NCI-H146 (cell line): ENCODE measurements around the gene UROC1.

Source experiments
- DNase-seq: peaks from one replicate; lab custom pipeline; 2025; lab: John Stamatoyannopoulos, UW

Gene UROC1

DNA sequence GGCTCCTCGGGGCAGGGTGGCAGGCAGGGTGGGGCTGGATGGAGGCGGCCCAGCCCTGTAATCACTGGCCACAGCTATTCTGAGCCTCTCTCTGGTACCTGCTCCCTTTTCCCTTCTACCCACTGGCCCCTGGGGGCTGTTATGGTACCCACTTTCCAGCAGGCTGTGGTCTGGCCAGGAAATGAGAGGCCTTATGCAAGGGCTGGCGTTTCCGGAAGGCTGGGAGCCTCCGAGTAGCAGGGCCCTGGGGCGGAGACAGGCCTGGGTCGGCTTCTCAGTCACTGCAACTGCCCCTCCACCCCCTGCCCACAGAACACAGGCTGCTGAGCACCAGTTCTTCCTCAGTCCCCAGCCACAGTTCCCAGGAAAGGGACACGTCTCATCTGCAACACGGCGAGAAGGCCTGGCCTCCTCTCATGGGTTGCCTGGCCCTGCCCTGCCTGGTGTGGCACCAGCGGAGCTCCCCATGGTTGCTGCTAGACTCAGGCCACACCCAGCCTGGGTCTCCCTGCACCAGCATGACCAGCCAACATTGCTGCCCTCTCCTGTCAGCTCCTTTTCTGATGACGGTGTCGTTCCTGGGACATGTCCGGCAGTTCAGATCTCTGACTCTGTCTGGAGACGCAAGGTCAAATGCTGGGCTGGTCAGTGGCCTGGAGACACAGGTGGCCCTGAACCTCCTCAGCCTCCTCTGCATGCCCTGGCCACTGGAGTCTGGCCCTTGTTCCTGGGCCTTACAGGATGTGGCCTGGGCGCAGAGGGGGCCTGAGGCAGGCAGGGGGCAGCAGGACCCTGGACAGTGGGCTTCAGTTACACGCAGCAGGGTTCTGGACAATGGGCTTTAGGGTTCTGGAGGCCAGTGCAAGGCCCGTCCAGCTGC lies 12.8 kb upstream of the UROC1 start:
- DNase-seq: no peak

DNA sequence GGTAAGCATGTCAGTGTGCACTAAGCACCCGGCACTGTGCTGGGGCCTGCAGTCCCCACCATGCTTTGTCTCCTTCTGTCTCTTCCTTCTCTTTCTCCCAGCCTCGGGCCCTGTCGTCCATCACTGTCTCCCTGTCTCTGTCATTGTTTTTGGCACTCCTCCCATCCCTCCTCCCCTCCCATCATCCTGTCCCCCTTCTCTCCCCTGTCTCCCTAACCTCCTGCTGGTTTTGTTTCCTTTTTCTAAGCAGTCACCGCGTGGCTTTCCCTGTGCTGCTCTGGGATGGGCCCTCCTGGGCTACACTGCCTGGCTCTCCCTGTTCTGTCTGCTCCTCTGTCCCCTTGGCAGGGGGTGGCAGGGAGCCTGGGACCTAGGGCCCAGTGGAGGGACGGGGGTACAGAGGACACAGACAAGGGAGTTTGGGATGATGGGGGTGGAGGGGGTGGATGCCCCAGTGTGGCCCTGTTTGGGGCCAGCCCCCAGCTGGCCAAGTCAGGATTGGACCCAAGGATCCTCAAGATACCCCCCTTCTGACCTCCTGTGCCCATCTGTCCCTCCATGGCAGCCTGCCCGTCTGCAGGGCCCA lies 12.1 kb upstream of the UROC1 start:
- DNase-seq: no peak

DNA sequence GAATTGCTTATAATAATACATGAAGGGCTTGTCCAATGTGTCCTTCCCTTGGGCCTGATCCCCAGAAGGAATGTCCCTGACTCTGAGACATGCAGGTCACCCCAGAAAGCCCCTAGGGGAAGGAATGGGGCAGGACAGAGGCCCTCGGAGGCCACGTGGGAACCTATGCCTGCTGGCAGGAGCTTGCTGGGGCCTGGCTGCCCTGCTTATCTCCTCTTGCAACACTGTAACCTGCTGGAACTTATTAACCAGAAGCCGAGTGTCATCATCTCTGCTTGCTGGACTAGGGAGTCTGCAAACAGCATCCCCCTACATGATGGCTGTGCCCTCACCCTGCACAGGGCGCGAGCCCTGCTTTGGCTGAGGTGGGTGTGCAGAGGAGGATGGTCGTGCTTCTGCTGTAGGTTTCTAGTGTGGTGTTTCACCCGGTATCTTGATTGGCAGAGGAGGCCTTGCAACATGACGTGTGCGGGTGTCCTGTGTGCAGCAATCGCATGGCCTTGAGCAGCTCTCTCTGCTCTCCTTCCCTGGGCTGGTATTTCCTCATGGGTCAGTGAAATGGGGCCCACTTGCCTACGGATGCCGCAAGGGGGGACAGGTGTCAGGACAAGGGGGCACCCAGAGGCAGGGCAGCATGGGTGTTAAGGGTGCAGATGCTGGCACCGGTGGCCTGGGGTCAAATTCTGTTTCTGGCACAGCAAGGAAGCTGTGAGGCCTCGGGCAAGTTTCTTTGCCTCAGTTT lies 11.4 kb upstream of the UROC1 start:
- no peak for DNase-seq

DNA sequence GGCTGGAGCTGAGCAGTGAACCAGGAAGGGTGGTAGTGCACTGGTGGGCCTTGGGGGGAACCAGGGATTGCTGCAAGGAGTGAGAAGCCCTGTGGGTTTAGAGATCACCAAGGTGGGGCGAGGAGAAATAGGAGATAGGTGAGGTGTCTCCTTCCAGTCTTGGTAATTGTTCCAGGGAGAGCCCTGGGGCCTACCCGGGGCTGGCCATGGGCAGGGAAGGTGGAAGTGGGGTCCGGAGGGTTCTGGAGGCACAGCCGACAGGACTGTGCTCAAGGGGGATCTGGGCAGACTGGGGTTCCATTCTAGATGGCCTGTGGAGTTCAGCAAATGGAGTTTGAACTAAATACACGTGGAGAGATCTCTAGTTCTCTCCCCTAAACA lies 10.8 kb upstream of the UROC1 start:
- no peak for DNase-seq

DNA sequence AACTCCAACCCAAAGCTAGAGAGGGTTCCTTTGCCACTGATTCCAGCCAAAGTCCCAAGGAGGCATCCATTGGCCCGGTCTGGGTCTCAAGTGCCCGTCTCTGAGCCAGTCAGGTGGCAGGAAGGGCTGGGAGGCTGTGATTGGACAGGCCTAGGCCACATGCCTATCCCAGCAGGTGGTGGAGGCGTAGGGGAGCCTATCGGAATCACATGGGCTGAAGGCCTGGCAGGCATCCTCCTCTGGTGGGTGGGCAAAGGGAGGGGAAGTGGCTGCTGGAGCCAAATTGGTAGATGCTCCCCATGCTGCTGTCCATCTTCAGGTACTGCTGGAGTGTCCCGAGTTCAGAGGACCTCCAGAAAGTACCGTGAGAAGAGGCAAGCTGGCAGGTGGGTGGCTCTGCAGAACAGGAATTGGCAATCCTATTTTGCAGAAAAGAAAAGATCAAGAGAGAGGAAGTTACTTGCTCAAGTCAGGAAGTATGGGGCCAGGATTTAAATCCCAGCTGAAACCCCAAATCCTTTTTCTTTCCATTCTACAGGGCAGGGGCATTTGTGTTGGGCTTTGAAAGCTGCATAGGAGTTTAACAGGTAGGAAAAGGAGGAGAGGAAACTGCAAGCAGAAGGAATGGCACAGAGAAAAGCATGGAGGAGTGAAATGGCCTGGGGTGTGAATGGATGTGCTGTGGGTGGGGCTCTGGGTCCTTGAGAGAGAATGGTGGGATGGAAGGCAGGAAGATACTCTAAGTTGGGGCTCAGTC lies 10.1 kb upstream of the UROC1 start:
- no peak for DNase-seq

DNA sequence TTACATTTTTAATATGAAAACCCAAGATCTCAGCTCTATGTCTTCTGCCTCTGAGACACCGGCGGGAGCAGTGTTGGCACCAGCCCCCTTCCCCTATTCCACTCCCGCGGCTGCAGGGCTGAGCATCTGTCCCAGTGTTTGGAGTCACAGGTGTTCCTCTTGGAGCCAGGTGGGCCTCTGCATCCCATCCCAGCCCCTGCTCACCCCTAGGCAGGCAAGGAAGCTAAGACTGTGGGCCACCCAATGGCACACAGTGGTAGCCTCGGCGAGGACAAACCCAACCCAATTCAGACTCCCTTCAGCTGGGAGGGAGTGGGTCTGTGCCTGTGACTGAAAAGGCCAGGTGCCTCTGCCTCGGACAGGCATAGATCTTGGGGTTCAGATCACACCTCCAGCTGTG lies 9.4 kb upstream of the UROC1 start:
- no peak for DNase-seq

DNA sequence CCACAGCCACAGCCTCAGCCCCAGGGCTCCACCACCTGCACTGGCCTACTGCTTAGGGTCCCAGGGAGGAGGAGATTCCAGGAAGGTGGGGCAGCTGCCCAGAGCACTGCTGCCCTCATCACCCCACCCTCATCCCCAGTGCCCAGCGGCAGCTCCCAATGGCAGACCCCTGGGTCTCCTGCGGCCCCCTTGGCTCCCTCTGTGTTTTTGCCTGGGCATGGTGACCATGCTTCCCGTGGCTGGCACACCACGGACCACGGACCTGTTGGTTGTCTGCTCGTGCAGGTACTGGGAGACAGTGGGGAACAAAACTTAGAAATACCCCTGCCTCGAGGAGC lies 9.1 kb upstream of the UROC1 start:
- DNase-seq: no peak

DNA sequence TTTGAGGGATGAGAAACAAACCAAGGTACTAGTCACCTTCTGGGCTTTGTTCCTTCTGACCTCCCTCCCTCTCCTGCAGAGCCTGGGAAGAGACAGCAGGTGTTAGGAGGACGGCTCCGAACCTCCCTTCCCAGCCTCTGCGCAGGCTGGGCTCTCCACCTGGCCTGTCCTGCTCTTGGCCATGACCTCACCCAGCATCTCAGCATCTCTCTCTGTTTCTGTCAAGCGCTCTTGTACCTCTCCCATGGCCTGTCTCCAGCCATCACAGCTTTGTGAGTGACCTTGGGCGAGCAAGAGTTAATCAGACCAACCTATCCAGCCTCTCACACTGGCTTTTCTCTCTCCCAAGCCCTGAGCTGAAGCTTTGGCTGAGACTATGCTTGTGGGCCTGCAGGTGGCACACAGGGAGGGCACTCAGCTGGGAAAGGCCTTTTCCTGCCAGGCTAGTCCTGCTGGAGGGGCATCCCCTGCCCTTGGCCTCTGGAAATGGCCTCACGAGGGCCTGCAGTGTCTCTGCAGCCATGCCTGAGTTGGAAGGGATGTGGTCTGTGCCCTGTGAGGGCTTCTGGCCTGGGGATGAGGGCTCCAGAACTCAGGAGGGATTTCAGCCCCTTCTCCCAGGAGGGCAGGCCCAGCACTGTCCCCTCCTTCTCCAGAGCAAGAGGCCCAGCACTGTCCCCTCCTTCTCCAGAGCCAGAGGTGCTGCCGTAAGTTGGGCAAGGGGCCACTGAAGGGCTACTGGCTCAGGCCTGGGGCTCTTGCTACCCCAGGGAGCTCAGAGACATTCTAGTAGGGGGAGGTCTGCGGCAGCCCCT lies 8.5 kb upstream of the UROC1 start:
- no peak for DNase-seq

DNA sequence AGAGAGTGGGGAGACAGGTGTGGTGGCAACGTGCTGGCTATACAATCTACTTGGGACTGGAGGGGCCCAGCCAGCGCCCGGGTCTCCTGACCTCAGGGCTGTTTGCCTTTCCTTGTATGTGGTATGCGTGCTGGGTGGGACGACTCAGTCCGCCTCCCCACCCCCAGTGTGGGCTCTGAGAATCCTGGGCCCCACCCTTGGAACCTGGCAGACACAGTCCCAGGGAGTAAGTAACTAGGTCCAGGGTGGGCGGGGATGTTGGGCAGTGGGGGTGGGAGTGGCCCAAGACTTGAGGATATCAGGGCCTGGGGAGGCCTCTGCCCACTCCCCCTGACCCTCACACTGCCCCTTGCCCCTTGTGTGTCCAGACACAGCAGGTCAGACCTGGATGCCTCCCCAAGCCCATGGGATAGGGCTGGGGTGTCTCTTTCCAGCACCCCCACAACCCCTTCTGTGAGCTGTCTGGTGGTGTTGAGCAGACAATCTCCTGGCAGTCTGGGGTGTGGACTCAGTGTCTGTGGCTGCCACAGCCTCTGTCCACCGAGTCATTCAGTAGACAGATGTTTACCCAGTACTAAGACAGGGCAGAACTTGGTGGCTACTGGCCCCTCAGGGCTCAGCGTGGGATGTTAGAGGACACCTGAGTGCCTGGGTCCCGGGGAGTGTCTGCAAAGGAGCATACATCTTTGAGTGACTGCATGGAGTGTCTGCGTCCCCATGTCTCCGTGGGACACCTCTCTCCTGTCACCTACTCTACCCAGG lies 7.7 kb upstream of the UROC1 start:
- DNase-seq: no peak

DNA sequence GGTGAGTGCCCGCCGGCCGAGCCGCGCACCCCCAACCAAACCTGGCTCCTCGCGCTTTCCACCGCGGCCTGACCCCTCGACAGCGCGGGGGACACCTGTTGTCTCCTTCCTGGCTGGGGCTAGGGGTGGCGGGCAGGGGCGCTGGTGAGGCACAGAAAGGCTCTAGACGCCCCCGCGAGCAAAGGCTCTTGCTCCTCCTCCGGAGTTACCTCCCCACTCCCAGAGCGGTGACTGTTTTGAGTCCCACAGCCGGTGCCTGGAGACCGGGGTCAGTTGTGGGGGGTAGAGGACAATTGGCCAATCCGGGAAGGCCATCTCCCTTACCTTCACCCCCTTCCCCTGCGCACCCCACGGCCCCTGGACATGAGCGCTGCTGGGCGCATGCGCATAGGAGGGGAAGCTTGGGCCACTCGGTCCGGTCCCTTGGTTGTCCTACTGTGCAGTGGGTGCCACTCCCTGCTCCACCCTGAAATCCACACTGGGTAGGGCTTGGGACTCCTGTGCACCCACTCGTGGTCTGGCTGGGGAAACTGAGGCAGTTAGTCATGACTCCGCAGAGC lies 6.9 kb upstream of the UROC1 start:
- DNase-seq: peak; percentile 76

DNA sequence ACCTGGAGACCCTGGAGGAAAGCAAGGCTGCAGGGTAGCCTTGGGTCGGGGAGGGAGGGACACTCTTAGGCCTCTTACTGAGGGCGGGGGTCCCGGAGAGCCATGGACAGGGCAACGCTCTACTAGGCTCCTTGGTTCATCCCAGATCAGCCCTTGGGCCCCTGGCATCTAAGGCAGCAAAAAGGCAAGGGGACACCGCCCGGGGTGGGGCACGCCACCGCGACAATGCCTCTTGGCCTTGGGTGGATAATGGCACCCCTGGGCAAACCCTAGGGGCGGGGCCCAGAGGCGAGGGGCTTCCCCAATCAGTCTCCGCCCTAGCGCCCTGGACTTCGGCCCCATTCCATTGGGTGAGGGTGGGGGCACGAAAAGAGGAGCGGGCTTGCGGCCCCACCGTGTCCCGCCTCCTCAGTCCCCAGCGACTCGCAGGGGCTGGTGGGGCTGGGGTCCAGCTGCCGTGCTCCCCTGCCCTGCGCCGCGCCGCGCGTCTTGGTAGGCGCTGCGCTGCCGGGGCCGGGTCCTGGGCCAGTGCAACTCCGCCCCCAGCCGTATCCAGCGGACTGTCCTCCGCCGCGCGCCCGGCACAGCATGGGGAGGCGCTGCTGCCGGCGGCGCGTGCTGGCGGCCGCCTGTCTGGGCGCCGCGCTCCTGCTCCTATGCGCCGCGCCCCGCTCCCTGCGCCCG lies 6.3 kb upstream of the UROC1 start, which contains the start of gene CHST13:
TSS of gene CHST13 (plus strand) at position 411 of the 684 bp plus-strand sequence. CDS start at position 589, 178 bp downstream.
- DNase-seq: peak; percentile 85

DNA sequence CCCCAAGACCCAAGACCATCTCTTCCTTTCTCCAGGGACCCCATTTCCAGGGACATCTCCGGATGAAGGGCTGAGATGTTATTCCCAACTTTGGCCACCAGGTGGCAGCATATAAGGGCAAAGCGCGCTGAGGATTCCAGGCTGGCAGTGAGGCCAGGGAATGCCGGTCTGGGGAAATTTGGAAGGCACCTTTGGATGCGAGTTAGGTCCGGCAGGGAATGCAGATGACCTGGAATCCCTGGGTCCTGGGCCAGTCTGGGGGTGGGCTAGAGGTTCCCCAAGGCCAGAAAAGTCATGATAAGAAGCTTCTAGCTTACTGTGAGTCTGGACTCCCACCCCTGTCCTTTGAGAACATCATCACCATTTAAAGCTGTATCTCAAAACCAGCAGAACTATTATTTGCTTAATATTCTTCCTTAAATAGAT lies 4.8 kb upstream of the UROC1 start:
- peak; percentile 69 for DNase-seq

DNA sequence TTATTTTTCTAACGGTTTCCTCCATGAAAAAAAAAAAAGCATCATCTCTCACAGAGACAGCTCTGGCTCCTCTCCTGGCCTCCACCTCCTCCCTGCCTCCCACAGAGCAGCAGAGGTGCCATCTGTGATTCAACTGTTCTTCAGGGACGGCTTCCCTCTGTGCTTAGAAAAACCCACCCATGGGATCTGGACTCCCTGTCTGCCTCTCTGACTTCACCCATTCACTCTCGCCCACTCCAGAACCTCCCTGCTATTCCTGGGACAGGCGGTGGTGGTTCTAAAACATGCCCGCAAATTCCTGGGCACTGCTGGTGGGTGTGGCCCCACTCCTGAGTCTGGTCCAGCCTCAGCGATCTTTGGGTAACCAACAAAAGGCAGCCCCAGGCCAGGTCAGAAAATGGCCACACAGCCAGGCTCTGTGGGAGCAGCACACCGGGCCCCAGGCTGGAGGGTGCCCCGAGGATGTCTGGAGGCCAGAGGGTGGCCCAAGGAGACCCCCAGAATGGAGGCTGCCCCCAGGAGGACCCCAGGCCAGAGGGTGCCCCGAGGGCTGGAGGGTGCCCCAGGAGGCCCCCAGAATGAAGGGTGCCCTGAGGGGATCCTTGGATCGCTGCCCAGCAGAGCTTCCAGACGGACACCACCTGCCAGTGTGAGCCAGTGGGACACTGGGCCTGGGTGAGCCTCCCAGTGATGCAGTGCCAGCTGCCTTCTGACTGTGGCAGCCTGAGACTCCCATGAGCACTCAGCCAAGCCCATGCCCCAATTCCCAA lies 3.7 kb upstream of the UROC1 start:
- DNase-seq: no peak

DNA sequence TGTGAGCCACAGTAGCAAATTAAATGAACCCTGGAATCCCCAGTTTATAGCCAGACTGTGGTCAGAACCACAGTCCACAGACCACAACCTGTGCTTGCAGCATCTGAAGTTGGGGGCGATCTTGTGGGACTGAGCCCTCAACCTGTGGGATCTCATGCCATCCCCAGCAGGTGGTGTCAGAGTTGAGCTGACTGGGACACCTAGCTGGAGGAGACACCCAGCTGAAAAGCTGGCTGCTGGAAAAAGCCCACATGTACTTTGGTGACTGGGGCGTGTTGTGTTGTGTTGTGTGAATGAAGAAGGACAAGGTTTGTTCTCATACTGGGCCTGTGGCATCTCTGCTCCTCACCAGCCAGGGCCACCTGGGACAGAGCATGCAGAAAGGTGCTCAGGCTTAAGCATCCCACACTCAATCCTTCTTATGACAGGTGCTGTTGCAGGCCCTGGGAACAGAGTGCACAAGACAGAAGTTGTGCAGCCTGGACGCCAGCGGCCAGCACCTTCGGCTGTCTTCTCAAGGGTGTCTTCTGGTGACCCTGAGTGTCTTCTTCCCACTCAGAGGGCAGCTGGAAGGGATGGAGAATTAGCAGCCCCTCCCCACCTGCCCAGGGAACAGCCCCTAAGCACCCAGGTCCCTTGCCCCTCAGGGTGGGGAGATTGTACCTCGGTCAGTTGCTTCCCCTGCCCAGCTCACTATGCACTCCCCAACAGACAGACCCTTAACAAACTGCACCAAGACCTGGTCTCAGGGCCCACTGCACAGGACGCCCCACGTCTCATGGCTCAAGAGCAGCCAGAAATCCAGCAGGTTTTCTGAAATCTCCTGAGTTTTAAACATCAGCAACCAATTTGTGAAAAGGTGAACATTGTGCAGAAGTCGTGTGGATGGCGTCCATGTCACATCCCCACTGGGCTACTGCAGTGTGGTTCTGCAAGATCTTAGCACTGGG lies 2.2 kb upstream of the UROC1 start:
- DNase-seq: no peak

DNA sequence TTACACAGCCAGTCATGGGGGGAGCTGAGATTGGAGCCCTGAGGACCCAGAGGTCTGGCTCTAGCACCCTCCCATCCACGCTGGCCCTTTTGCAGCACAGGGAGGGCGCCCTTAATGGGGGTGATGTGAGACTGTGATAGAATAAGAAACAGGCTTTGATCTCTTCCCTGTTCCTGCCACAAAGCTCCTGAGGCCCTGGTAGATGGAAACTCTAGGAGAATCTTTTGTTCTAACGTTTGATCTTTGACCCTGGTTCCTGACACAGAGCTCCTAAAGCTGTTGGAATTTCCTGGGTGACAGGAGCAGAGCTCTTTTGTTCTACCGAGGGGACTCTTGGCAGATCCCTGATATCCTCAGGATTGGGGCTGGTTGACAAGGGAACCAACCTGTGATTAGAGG lies 1.2 kb upstream of the UROC1 start:
- DNase-seq: no peak

DNA sequence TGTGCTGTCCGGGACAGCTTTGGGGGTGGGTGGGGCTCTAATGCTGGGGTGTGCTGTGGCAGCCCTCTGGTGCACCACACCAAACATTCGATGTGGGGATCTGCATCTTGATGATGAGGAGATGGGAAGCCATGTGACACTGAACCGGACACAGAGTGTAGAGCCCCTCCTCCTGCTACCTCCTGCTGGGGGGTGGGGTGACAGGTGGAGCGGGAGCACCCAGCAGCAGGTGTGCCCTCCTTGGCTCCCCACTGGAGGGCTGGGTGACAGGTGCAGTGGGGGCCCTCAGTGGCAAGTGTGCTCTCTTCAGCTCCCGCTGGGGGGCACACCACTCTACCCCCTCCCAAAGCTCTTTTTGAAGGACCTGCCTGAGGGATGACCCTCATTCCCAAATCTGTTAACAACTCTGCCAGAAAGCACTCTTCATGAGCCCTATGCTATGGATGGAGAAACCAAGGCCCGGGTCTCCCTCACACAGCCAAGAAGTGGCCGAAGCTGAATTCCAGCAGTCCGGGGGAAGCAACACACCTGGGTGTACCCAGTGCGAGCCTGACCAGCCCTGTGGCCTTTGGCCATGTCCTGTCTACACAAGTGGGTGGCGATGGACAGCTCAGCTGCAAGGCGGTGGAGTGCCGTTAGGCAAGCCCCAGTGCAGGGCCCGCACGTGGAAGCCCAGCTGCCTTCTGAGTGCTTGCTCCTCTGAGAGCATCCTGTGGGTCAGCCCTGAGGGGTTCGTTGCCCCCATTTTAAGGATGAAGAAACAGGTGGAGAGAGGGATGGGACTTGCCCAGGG lies 609 bp upstream of the UROC1 start:
- peak; percentile 82 for DNase-seq

DNA sequence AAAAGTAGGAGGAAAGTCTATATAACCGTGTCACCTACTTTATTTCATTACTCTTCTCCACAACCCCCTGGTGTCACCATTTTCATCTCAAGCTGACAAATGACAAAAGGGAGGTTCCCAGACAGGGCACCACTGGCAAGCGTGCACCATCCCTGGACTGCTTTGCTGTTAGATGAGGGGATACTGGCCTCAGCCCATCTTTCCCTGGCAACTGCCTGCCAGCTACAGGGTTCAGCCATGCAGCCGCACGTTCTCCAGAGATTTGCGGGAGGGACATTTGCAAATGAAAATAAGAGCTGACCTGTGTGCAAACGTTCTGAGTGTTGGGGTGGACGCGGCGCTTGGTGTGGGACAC lies 660 bp downstream of the UROC1 start:
- DNase-seq: no peak
